K562 (cell line): ENCODE data around the gene MIB2. TPM values are rescaled to one million over a fixed set of nuclear protein-coding genes. Genes with fewer than 3 reads are reported as not detected.

Experiments used
- ATAC-seq: fragments of 200-7000 bp; cut with Tn5 transposase; 3 replicates; pipeline ENCODE4 v1.9.1; 2020; ENCODE audit warnings: moderate library complexity
- BruUV-seq: library from RNA; stranded (reverse); fragments of 400-500 nt; replicated peaks from 2 replicates; lab custom pipeline; 2021; lab: Mats Ljungman, UMichigan
- CTCF ChIA-PET: fragments of 300-600 bp; formaldehyde crosslinking; extraction: SDS; loops from one replicate; lab custom pipeline; 2021; ENCODE audit warnings: low intra/inter-chr PET ratio; lab: Yijun Ruan, JAX
- POLR2A ChIA-PET: fragments of 300-600, 350-650 bp; sonication (Branson Sonifier 250); formaldehyde crosslinking; extraction: SDS; loops from one replicate; lab custom pipeline; 2021; ENCODE audit warnings: antibody characterized with exemption, inconsistent platforms; lab: Yijun Ruan, JAX
- DNase-seq, 4 experiments: peaks; one replicate each; pipeline versions ENCODE4 v3.0.0 to v3.0.0-alpha.2; 2011 to 2018; ENCODE audit warnings: low spot score in 3 of 4, mixed read lengths in 3 of 4; ENCODE audit errors: extremely low read depth in 1 of 4
- FAIRE-seq: peaks from 2 replicates; lab custom pipeline; 2011; peaks lifted over from hg19 to GRCh38; lab: Jason Lieb, UNC
- H2AFZ ChIP-seq: 2 replicates; pipeline ENCODE4 v1.6.0; 2011; ENCODE audit warnings: low read depth, low read length, control low read depth, inconsistent platforms
- H3K27ac ChIP-seq: fragments of 200-600 bp; 3 replicates; pipeline ENCODE4 v1.8.0; 2011; ENCODE audit warnings: low read depth, mild to moderate bottlenecking, control low read depth, inconsistent platforms, low read length, moderate library complexity, mixed read lengths; ENCODE audit errors: extremely low read depth
- H3K27me3 ChIP-seq, 2 experiments: fragments of 300-600 bp in 1 of 2; 2 replicates in 1 of 2; 3 replicates in 1 of 2; pipeline versions ENCODE4 v1.6.0 to v1.8.0; 2011; ENCODE audit warnings: inconsistent platforms in 2 of 2, low read length in 2 of 2, mild to moderate bottlenecking in 1 of 2, mixed read lengths in 1 of 2, moderate library complexity in 1 of 2; ENCODE audit not compliant: control insufficient read depth in 2 of 2, insufficient read depth in 2 of 2
- H3K36me3 ChIP-seq: fragments of 300-600 bp; 3 replicates; pipeline ENCODE4 v1.8.0; 2011; ENCODE audit warnings: mild to moderate bottlenecking, low read length, inconsistent platforms; ENCODE audit not compliant: control insufficient read depth, insufficient read depth
- H3K4me1 ChIP-seq, 2 experiments: fragments of 200-600 bp in 1 of 2; replicated peaks in 1 of 2; 2 replicates in 1 of 2; 3 replicates in 1 of 2; pipeline versions ENCODE4 v1.5.1 to v1.8.0; 2011; ENCODE audit warnings: inconsistent platforms in 2 of 2, low read length in 2 of 2, mild to moderate bottlenecking in 1 of 2, mixed read lengths in 1 of 2, moderate library complexity in 1 of 2; ENCODE audit not compliant: control insufficient read depth in 2 of 2, insufficient read depth in 2 of 2
- H3K4me2 ChIP-seq: 2 replicates; pipeline ENCODE4 v1.6.1; 2011; ENCODE audit warnings: low read length, control low read depth, inconsistent platforms, mixed read lengths; ENCODE audit not compliant: insufficient read depth
- H3K4me3 ChIP-seq: fragments of 200-600 bp; sonication (generic), shearing (Covaris generic); 2 replicates; pipeline ENCODE4 v1.5.1; 2016; ENCODE audit warnings: control low read depth, inconsistent platforms
- H3K79me2 ChIP-seq: fragments of 200-600 bp; 3 replicates; pipeline ENCODE4 v1.8.0; 2011; ENCODE audit warnings: low read length, inconsistent platforms; ENCODE audit not compliant: control insufficient read depth, insufficient read depth
- H3K9ac ChIP-seq, 2 experiments: 2 replicates each; pipeline versions ENCODE4 v1.6.0 to v1.6.1; 2011; ENCODE audit warnings: low read depth in 2 of 2, low read length in 2 of 2, control low read depth in 1 of 2, inconsistent platforms in 1 of 2, mild to moderate bottlenecking in 1 of 2, mixed read lengths in 1 of 2; ENCODE audit not compliant: insufficient read depth in 1 of 2
- H3K9me1 ChIP-seq: one replicate; pipeline ENCODE4 v1.6.0; 2011; ENCODE audit warnings: inconsistent platforms, mild to moderate bottlenecking, low read length, moderate library complexity; ENCODE audit not compliant: control insufficient read depth, insufficient read depth
- H3K9me3 ChIP-seq: replicated peaks from 2 replicates; pipeline ENCODE4 v1.5.1; 2011; ENCODE audit warnings: low read depth, low read length, inconsistent platforms; ENCODE audit not compliant: control insufficient read depth, insufficient read depth
- H4K20me1 ChIP-seq: replicated peaks from 2 replicates; pipeline ENCODE4 v1.6.1; 2011; ENCODE audit warnings: low read length, inconsistent platforms, mixed read lengths; ENCODE audit not compliant: control insufficient read depth, insufficient read depth
- ARHGAP35 ChIP-seq: fragments of 450-650 bp; IDR thresholded peaks from 2 replicates; pipeline ENCODE4 v1.6.1; 2018; ENCODE audit not compliant: partially characterized antibody
- E2F3 ChIP-seq: fragments of 250-450 bp; sonication (Bioruptor Pico); IDR thresholded peaks from 2 replicates; pipeline ENCODE4 v1.4.0; 2020; ENCODE audit warnings: mild to moderate bottlenecking
- E2F4 ChIP-seq: sonication (generic); formaldehyde crosslinking; IDR thresholded peaks from 2 replicates; pipeline ENCODE4 v1.8.0; 2022; ENCODE audit warnings: mild to moderate bottlenecking, low read depth, missing genetic modification reagents
- ETV5 ChIP-seq: sonication (generic); formaldehyde crosslinking; IDR thresholded peaks from 2 replicates; pipeline ENCODE4 v1.4.0; 2020; ENCODE audit warnings: low read depth, mild to moderate bottlenecking, missing genetic modification reagents
- FIP1L1 ChIP-seq: fragments of 200-400 bp; formaldehyde crosslinking; IDR thresholded peaks from 2 replicates; pipeline ENCODE4 v1.6.1; 2018; ENCODE audit warnings: mild to moderate bottlenecking, low read depth, low read length; ENCODE audit not compliant: poor library complexity, severe bottlenecking
- FOXM1 ChIP-seq, 2 experiments: fragments of 450-650 bp in 1 of 2; sonication (generic) in 1 of 2; formaldehyde crosslinking in 1 of 2; IDR thresholded peaks; 2 replicates each; pipeline versions ENCODE4 v1.6.1 to v1.9.0; 2017 to 2022; ENCODE audit warnings: low read depth in 2 of 2, mild to moderate bottlenecking in 2 of 2, missing genetic modification reagents in 1 of 2, moderate library complexity in 1 of 2
- GTF2F1 ChIP-seq: IDR thresholded peaks from 2 replicates; pipeline ENCODE4 v1.6.1; 2011; ENCODE audit warnings: low read depth, low read length, improper control_type of control experiment
- NBN ChIP-seq: fragments of 450-650 bp; IDR thresholded peaks from 2 replicates; pipeline ENCODE4 v1.6.1; 2016; ENCODE audit warnings: low read depth, mild to moderate bottlenecking
- NFRKB ChIP-seq: fragments of 450-650 bp; IDR thresholded peaks from 2 replicates; pipeline ENCODE4 v1.6.1; 2016; ENCODE audit warnings: low read depth
- OTX1 ChIP-seq: fragments of 450-650 bp; formaldehyde crosslinking; IDR thresholded peaks from 2 replicates; pipeline ENCODE4 v1.4.0; 2022; ENCODE audit warnings: mild to moderate bottlenecking
- SMARCA5 ChIP-seq: fragments of 450-650 bp; IDR thresholded peaks from 2 replicates; pipeline ENCODE4 v1.6.1; 2016
- ZHX1 ChIP-seq: fragments of 150-350 bp; conservative IDR thresholded peaks from 2 replicates; pipeline ENCODE4 v1.6.1; 2014; ENCODE audit warnings: low read length
- ZNF121 ChIP-seq: sonication (generic); formaldehyde crosslinking; conservative IDR thresholded peaks from 2 replicates; pipeline ENCODE4 v1.8.0; 2022; ENCODE audit warnings: missing genetic modification reagents
- ZNF24 ChIP-seq: fragments of 450-650 bp; IDR thresholded peaks from 2 replicates; pipeline ENCODE4 v1.6.1; 2016
- WGBS: fragments of 100-300 bp; shearing (Covaris generic); methylation state at CpG from one replicate; pipeline ENCODE4 v1.1.6; 2016; ENCODE audit warnings: low coverage, mixed read lengths; ENCODE audit not compliant: insufficient coverage; ENCODE audit errors: missing lambda C conversion rate; 5-methylcytosine and 5-hydroxymethylcytosine counted together
- in situ Hi-C: fragments of 300-500 bp; cut with MboI; formaldehyde crosslinking; loops from 4 replicates; pipeline ENCODE4 v1.15.0; 2018; ENCODE audit warnings: inconsistent platforms, mixed read lengths
- intact Hi-C: fragments of 100-400 bp; cut with micrococcal nuclease; formaldehyde crosslinking; loops from 2 replicates; pipeline ENCODE4 v1.14.2; 2022
- polyA plus RNA-seq, 8 experiments: library from polyadenylated mRNA; depleted of rRNA in 4 of 8; stranded (reverse) in 5 of 8; unstranded in 3 of 8; fragments of >200 nt; fragmentation: Nextera tagmentation in 2 of 8; fragmentation: Illumina TruSeq in 1 of 8; extraction: Ambion mirVana in 2 of 8; extraction: Trizol in 1 of 8; gene quantifications; 2 replicates each; pipeline versions ENCODE4 v1.2.1 to v1.2.3, GENCODE V29; 2011 to 2014; ENCODE audit warnings: inconsistent platforms in 1 of 8, missing spikeins in 1 of 8
- total RNA-seq, 7 experiments: library from RNA; depleted of rRNA in 6 of 7; stranded (reverse); fragments of >200 nt in 6 of 7; fragmentation: Illumina TruSeq in 2 of 7; extraction: Trizol in 2 of 7; gene quantifications; 2 replicates each; pipeline versions ENCODE4 v1.2.1 to v1.2.3, GENCODE V29; 2011 to 2021; ENCODE audit warnings: low replicate concordance in 1 of 7
- TF ChIP-seq, protein P1 (sequence below): sonication (generic); formaldehyde crosslinking; IDR thresholded peaks from 2 replicates; pipeline ENCODE4 v1.8.0; 2023; ENCODE audit warnings: missing genetic modification reagents, mild to moderate bottlenecking, borderline replicate concordance

Gene MIB2
- total and polyA plus RNA-seq, 9 of the 15 experiments (the other 6 are each of a cell fraction or from before 2014, with no cell fraction given), result 0.04 to 17.0 (median 4.9) TPM; not detected in 1

- BruUV-seq, result no TSS peak
- WGBS, result 43% methylated on average over 9 of the region's 9 CpGs
- TF ChIP-seq ZHX1 (no peak), NBN (no peak), GTF2F1 (no peak), ZNF121 (CRISPR knock-in tag) (no peak), SMARCA5 (no peak), E2F3 (no peak), FIP1L1 (no peak), OTX1 (CRISPR knock-in tag) (no peak), FOXM1 (IDR thresholded peaks at IDR 0.05; ENCODE audit: low read depth) (no peak), FOXM1 (CRISPR knock-in tag; IDR thresholded peaks at IDR 0.05; ENCODE audit: low read depth) (no peak), ZNF24 (no peak), ETV5 (CRISPR knock-in tag) (no peak), E2F4 (CRISPR knock-in tag) (no peak), NFRKB (no peak), ARHGAP35 (no peak)
- TF ChIP-seq, protein P1, sequence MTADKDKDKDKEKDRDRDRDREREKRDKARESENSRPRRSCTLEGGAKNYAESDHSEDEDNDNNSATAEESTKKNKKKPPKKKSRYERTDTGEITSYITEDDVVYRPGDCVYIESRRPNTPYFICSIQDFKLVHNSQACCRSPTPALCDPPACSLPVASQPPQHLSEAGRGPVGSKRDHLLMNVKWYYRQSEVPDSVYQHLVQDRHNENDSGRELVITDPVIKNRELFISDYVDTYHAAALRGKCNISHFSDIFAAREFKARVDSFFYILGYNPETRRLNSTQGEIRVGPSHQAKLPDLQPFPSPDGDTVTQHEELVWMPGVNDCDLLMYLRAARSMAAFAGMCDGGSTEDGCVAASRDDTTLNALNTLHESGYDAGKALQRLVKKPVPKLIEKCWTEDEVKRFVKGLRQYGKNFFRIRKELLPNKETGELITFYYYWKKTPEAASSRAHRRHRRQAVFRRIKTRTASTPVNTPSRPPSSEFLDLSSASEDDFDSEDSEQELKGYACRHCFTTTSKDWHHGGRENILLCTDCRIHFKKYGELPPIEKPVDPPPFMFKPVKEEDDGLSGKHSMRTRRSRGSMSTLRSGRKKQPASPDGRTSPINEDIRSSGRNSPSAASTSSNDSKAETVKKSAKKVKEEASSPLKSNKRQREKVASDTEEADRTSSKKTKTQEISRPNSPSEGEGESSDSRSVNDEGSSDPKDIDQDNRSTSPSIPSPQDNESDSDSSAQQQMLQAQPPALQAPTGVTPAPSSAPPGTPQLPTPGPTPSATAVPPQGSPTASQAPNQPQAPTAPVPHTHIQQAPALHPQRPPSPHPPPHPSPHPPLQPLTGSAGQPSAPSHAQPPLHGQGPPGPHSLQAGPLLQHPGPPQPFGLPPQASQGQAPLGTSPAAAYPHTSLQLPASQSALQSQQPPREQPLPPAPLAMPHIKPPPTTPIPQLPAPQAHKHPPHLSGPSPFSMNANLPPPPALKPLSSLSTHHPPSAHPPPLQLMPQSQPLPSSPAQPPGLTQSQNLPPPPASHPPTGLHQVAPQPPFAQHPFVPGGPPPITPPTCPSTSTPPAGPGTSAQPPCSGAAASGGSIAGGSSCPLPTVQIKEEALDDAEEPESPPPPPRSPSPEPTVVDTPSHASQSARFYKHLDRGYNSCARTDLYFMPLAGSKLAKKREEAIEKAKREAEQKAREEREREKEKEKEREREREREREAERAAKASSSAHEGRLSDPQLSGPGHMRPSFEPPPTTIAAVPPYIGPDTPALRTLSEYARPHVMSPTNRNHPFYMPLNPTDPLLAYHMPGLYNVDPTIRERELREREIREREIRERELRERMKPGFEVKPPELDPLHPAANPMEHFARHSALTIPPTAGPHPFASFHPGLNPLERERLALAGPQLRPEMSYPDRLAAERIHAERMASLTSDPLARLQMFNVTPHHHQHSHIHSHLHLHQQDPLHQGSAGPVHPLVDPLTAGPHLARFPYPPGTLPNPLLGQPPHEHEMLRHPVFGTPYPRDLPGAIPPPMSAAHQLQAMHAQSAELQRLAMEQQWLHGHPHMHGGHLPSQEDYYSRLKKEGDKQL (CRISPR knock-in tag), result no peak
Measured at GRCh38 chr1:1610796-1611195, 4.5 kb upstream of the MIB2 start.

More at GRCh38 chr1:1610796-1611195, 4.5 kb upstream of the MIB2 start:
- no peak for DNase-seq
- H3K4me2 ChIP-seq, result no peak overlapping the region
- H3K36me3 ChIP-seq, result no peaks in the 10 kb centered on the region
- intact Hi-C loops, result no loop called here
- no peaks in the 10 kb centered on the region; a peak in 1 of 5 replicates for H3K27me3 ChIP-seq
- ChIA-PET POLR2A (interaction anchor here (0.9 to 1.0 kb wide), 2 partner anchors 9 to 13 kb away, joined by 3 read pairs; no protein-coding TSS in a partner anchor), CTCF (no interaction called here)
- peaks cover 13 to 48% of the 10 kb centered on the region in 2 experiments; a peak in 4 of 5 replicates for H3K4me1 ChIP-seq
- no peak overlapping the region for H3K27ac ChIP-seq
- in situ Hi-C loops, result no loop called here
- ATAC-seq, result no peak
- H3K9ac ChIP-seq, result no peak overlapping the region
- H3K79me2 ChIP-seq, result peaks cover 19% of the 10 kb centered on the region
- FAIRE-seq, result no peak
- 0 out of 2 replicates have a peak, but pooled peaks cover 6% of the 10 kb centered on the region for H4K20me1 ChIP-seq
- no peaks in the 10 kb centered on the region for H3K9me1 ChIP-seq
- no peak overlapping the region for H2AFZ ChIP-seq
- no peak overlapping the region for H3K4me3 ChIP-seq
- H3K9me3 ChIP-seq, result no peaks in the 10 kb centered on the region
